Fibroblast of lung (primary cell): ENCODE data around the gene MMP15.

Source experiments
- CTCF ChIP-seq, 2 donors: IDR thresholded peaks in 1 of 2; conservative IDR thresholded peaks in 1 of 2; 1 replicate in 1 of 2; 2 replicates in 1 of 2; pipeline ENCODE4 v1.5.1; 2011 to 2012; ENCODE audit warnings: low read length in 2 of 2, control low read depth in 1 of 2, inconsistent platforms in 1 of 2, low read depth in 1 of 2, mild to moderate bottlenecking in 1 of 2
- EZH2 ChIP-seq: IDR thresholded peaks from 2 replicates; pipeline ENCODE4 v1.5.1; 2012; ENCODE audit warnings: low read length, control low read depth, mild to moderate bottlenecking; ENCODE audit errors: missing control alignments

DNA sequence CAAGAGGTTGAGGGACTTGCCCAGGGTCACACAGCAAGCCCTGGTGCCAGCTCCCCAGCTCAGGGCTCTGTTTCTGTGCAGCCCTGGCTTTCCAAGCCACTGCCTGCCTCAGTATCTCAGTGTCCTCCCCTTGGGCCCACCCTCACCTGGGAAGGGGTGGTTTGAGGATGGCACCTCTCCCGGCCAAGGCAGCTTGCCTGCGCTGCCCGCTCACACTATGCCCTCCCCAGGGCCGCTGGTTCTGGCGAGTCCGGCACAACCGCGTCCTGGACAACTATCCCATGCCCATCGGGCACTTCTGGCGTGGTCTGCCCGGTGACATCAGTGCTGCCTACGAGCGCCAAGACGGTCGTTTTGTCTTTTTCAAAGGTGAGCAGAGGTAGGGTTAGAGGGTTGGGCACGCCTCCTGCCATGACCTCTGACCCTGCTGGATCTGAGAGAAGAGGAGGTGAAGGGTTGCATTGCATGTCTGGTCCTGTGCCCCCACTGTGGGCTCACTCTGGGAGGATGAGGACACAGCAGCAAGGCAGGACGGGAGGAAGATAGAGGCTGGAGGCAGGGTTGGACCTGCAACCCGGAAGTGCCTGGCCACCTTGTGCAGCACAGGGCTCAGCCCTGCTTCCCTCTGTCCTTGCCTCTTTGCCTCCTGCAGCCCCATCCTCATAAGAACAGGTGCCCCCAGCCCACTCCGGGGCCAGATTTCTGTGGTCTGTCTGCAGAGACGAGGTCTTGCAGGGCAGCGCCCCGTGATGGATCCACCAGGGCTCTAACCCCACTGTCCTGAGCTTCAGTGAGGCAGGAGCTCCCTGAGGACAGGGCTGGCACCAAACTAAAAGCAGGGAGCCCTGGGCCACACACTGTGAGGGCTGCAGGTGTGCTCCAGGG lies 16.7 kb downstream of the MMP15 start:
- TF ChIP-seq CTCF (conservative IDR thresholded peaks at IDR 0.05 in 1 of 2, IDR thresholded peaks at IDR 0.05 in 1 of 2; ENCODE audit: low read depth in 1 of 2, low read length in 2 of 2) (no peak), EZH2 (no peak)
